ENCODE results near the gene CASD1. TPM values are rescaled to one million over a fixed set of nuclear protein-coding genes. Genes with fewer than 3 reads are reported as not detected.

Gene CASD1
- polyA plus RNA-seq, 1 donor: 61.7 TPM

DNA sequence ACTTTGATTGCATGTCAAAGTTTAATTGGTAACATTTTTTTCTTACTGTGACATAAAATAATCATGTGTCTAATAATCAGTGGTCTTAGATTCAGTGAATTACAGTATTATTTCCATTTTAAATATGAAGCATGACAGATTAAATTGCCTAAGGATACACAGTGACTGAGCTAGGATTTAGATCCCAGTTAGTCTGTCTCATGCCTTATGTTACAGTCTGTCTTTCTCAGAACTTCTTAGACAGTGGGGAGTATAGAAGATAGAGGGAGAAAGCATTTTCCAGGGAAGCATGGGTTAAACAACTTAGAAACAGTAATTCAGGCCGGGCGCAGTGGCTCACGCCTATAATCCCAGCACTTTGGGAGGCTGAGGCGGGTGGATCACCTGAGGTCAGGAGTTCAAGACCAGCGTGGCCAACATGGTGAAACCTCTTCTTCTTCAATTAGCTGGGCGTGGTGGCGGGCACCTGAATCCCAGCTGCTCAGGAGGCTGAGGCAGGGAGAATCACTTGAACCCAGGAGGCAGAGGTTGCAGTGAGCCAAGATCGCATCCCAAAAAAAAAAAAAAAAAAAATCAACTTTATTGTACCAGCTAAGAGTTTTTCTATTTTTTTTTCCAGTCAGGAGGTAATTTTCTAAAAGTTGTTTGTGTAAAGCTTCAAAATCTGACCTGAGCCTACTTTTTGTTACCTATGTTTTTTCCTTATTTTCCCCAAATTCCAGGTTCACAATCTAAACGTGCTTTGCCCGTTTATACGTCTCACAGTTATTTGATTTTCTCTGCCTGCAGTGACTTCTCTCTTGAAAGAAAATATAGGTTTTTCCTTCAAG is 3.3 kb downstream of the CASD1 start:
- DNase-seq (ENCODE audit: low read depth): no peak

- DNase-seq (ENCODE audit: low read depth): no peak
Measured at GRCh38 chr7:94513565-94513860, 3.9 kb downstream of the CASD1 start.

GRCh38 chr7:94514140-94514889 is 4.7 kb downstream of the CASD1 start:
- no peak for DNase-seq (ENCODE audit: low read depth)

- DNase-seq (ENCODE audit: low read depth): no peak
Measured at GRCh38 chr7:94514917-94515316, 5.3 kb downstream of the CASD1 start.

DNA sequence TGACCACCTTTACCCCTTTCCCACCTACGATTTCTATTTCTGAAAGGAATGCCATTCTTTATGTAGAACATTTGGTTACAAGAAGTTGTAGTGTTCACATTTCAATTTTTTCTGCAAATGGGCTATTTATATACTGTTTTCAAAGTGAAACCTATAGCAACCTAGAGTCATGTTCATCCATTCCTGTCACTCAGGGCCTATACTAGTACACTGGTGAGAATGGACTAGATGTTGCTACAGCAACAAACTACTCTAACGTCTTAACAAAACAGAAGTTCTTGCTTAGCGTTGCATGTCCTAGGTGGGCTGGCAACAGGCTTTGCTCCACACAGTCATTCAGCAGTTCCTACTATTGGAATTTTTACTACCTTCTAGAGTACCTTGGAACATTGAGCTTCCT is 16.3 kb downstream of the CASD1 start:
- DNase-seq (ENCODE audit: low read depth): no peak

DNA sequence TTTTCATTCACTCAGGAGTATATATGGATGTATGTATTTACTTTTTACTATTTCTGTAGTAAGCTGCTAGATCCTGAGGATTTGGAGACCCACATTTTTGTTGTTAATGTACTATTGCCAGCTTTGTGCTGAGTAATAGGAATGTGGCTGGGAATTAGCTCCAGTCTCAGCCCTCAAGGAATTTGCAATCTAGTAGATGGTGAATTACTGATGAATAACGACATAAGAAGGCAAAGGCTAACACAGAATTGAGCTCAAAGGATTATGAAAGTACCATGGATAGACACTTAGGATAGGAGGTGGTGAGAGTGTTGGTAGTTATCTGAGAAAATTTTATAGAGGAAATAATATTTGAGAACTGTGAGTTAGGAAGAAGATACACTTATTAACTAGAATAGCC is 19.9 kb downstream of the CASD1 start:
- no peak for DNase-seq (ENCODE audit: low read depth)

GRCh38 chr7:94530109-94530508 is 20.5 kb downstream of the CASD1 start:
- no peak for DNase-seq (ENCODE audit: low read depth)

- DNase-seq (ENCODE audit: low read depth): no peak
Measured at GRCh38 chr7:94532676-94533075, 23.1 kb downstream of the CASD1 start.

- DNase-seq (ENCODE audit: low read depth): no peak
Measured at GRCh38 chr7:94540428-94540827, 30.8 kb downstream of the CASD1 start.

GRCh38 chr7:94547126-94547525 is 37.5 kb downstream of the CASD1 start:
- DNase-seq (ENCODE audit: low read depth): no peak

DNA sequence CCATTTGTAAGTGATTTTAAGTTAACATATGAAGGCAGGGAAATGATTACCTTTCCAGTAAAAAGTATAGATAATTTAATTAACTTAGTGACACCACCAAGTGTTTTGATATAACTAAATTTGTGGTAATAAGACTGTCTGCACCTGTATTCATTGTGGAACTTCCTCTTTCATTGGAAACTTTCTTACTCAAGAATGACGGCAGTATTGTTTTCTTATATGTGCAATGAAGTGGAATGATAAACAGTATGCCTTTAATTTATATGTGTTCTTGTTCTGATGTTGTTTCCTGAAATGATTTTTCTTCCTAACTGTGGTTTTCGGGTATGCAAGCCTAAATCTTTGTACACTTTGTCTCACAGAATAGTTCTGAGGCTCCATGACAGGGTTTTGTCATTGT is 46.4 kb downstream of the CASD1 start:
- no peak for DNase-seq (ENCODE audit: low read depth)

DNA sequence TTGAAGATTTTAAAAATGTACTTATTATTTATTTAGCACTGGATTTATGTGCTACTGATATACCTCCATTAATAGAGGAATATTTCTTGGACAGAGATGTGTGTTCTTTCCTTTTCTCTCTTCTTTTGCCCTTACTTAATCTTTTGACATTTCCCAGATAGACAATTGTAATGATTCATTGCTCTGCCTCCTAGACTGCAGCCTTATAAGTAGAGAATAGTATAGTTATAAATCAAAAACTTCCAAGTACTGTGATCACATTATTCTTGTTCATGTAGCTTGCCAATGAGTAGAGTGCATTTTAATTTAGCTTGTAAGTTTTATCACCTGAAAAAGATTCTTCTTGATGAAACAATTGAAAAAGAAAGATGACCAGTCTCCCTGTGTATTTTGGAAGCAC is 47.6 kb downstream of the CASD1 start:
- DNase-seq (ENCODE audit: low read depth): no peak

DNA sequence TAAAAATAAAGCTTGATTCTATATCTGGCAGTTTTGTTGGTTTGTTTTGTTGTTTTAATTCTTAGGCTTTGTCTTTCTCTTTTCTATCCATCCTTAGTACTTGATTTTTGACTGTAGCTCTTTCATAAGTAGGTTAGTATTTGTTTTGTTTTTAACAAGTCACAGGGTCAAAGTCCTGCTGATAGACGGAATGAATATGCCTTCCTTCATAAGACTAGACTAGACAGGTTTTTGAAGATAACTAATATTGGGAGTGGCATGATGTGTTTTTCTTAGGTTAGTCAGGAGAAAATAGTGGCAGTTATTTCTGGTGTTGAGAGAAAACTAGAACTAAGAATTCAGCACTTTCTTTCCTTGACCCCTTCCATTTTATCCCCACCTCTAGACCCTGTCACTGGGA is 50.4 kb downstream of the CASD1 start:
- no peak for DNase-seq (ENCODE audit: low read depth)

DNA sequence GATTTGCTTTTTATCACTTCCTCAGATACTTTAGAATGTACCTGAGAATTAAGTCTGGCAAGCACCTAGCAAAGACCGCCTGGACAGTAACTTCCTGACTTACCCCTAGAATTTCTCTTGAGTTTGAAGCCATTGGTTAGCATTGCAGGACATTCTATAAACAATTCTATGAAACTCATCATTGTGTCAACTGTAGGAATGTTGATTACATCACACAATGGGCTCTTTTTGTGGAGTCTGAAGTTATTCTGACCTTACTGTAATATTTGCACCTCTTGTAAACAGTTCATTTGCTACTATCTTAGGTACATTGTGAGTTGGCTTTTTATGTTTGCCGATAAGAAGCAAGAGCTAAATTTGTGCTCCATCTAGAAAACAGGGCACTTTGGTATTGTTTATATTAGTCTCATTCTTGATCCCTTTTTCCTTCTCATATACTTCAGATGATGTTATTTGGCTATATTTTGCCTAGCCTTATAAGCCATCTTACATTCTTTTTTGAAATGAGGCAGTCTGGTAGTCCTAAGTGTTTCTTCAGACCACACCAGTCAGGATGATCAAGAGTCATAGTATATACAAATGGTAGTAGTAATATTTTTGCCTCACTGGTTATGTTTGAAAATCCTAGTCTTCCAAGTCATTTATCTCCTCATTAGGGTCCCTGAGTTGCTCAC is 52.4 kb downstream of the CASD1 start:
- DNase-seq (ENCODE audit: low read depth): no peak

GRCh38 chr7:94562525-94562924 is 52.9 kb downstream of the CASD1 start:
- DNase-seq (ENCODE audit: low read depth): no peak

- no peak for DNase-seq (ENCODE audit: low read depth)
Measured at GRCh38 chr7:94565247-94565894, 55.8 kb downstream of the CASD1 start.

DNA sequence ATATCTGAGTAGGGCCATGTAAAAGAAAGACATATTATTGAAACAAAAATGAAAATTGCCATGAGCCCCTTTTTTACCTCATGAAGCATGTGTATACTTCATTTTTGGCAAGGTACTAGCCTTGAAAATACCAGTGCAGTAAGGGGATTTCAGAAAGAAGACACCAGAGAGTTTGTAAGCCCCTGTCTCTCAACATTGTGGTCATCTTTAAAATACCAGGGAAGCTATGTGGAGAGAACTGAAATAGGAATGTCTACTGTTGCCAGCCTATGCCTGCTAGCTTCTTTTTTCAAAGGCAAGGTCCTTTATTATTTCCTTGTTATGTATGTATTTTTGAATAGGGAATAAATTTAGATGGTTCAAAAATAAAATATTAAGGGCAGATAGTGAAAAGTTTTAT is 57.8 kb downstream of the CASD1 start:
- no peak for DNase-seq (ENCODE audit: low read depth)

DNA sequence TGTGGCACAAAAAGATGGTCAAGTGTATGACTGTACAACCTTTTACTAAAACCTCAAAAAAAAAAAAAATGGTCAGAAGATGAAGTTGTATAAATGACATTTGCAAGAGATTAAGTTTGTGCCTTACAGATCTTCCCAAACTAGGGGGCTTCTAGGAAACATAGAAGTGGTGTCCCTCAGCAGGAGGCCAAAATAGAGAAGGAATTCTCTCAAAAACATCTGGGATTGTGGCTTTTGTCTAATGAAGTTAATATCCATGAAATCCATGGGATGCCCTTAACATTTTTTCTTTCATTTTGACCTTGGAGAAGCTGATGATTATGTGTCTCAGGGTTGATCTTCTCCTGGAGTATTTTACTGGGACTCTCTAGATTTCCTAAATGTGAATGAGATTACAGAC is 62.2 kb downstream of the CASD1 start:
- no peak for DNase-seq (ENCODE audit: low read depth)

- DNase-seq (ENCODE audit: low read depth): no peak
Measured at GRCh38 chr7:94575646-94576045, 66.0 kb downstream of the CASD1 start.

DNA sequence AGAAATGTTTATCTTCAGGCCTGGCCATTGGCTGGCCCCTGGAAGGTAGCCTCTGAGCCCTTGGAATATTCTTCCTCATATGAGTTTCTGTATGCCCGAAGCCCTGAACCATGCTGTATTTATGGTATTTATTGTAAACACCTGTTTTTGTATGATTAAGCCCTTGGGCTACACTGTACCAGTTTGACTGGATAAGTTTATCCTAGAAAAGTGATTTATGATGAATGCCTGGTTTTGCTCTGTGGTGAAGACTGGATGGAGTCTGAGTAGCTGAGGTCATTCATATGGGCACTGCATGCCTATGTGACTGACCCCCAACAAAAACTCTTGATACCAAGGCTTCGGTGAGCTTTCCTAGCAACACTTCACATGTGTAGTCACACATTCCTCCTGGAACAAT is 66.7 kb downstream of the CASD1 start:
- no peak for DNase-seq (ENCODE audit: low read depth)

DNA sequence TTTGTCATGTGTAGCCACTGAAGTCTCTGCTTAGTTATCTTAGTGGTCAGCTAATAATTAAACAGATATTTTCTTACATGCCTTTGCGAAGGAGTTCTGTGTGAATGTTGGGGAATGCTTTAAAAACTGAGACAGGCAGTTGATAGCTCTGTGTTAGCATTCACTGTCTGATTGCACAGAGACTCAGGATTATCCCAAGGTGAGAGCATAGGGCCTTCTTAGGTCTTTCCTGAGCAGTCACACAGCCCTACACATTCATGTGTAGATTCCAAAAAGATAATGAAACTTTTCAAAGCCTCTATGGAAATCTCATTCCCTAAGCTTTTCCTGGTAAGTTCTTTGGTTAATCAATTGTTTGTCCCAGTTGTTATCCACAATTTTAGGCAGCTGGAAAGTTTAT is 67.7 kb downstream of the CASD1 start:
- DNase-seq (ENCODE audit: low read depth): no peak

DNA sequence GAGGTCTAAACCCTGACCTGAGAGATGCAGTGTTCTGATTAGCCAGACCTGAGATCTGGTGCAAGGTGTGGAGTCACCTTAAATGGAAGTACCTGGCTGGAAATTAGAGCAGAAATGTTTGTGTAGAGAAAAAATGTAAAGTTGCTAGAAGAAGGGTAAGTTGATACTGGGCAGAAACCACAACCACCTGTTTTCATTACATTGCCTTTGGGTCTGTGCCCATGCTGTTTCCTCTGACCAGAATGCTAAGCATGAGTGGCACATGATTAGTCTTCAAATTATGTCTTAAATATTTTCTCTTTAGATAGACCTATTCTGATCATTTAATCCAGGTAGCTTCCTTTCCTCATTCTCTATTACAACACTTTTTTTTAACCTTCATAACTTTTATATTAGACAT is 69.0 kb downstream of the CASD1 start:
- no peak for DNase-seq (ENCODE audit: low read depth)
